ENCODE measurements around the gene CBFA2T2.

GRCh38 chr20:33622705-33623365 is 132.9 kb downstream of the CBFA2T2 start:
- TF ChIP-seq SRF (IDR thresholded peaks at IDR 0.05; ENCODE audit: low read depth in 2 of 2, low read length in 2 of 2) = no peak
- TF ChIP-seq EP300 (IDR thresholded peaks at IDR 0.05; ENCODE audit: borderline replicate concordance in 1 of 2, control insufficient read depth in 1 of 2, low read depth in 2 of 2, low read length in 2 of 2) = no peak
- no peak for TF ChIP-seq POLR2A (IDR thresholded peaks at IDR 0.05; ENCODE audit: low read depth, low read length)
- no peak for TF ChIP-seq SP1 (IDR thresholded peaks at IDR 0.05; ENCODE audit: low read depth, low read length)
- TF ChIP-seq ZNF24 (IDR thresholded peaks at IDR 0.05) = no peak
- no peak for TF ChIP-seq BHLHE40 (IDR thresholded peaks at IDR 0.05; ENCODE audit: borderline replicate concordance in 1 of 2, low read depth in 2 of 2, low read length in 1 of 2)
- no peak for TF ChIP-seq USF2 (IDR thresholded peaks at IDR 0.05; ENCODE audit: borderline replicate concordance, low read depth, low read length)
